ENCODE measurements around the gene SPRING1. TPM values are rescaled to one million over a fixed set of nuclear protein-coding genes. Genes with fewer than 3 reads are reported as not detected.

SPRING1 gene
- polyA plus RNA-seq (2013, experiment 1 of 2) = 18.4 TPM
- polyA plus RNA-seq (2013, experiment 2 of 2) = 18.7 TPM

GRCh38 chr12:116737774-116738657, at the start of gene SPRING1, which contains the start of gene RNFT2:
Gene SPRING1 (minus strand): TSS chr12:116738069. CDS start chr12:116737900, 169 bp downstream.
Gene RNFT2 (plus strand): TSS chr12:116738315. CDS start chr12:116740498, 2,183 bp downstream.
- H3K27ac ChIP-seq (ENCODE audit: low read depth, low read length, severe bottlenecking) = no peak within 1 kb of the TSS
- 1% methylated on average over 61 to 76 of the region's 80 CpGs for WGBS, 2 experiments (ENCODE audit: insufficient coverage in 2 of 2)
- H3K9me3 ChIP-seq (ENCODE audit: control insufficient read depth, low read length) = no peaks in the 10 kb centered on the region
- H3K4me1 ChIP-seq (ENCODE audit: control insufficient read depth, insufficient read depth, low read length, poor library complexity, severe bottlenecking) = no peaks in the 10 kb centered on the region
- peak within 1 kb of the TSS; percentile 74 for H3K4me3 ChIP-seq (ENCODE audit: extremely low read depth, insufficient read depth, low read length, poor library complexity, severe bottlenecking)
- H3K36me3 ChIP-seq (ENCODE audit: control insufficient read depth, insufficient read depth, low read length) = peaks cover 12% of the 10 kb centered on the region

GRCh38 chr12:116784238-116784612, 46.4 kb upstream of the SPRING1 start:
- WGBS, 2 experiments (ENCODE audit: insufficient coverage in 2 of 2) = 94 to 95% methylated on average over 7 of the region's 7 CpGs
- Histone ChIP-seq H3K36me3 (ENCODE audit: control insufficient read depth, insufficient read depth, low read length) (no peaks in the 10 kb centered on the region), H3K4me3 (ENCODE audit: extremely low read depth, insufficient read depth, low read length, poor library complexity, severe bottlenecking) (no peak overlapping the region), H3K9me3 (ENCODE audit: control insufficient read depth, low read length) (no peaks in the 10 kb centered on the region), H3K27ac (ENCODE audit: low read depth, low read length, severe bottlenecking) (no peak overlapping the region), H3K4me1 (ENCODE audit: control insufficient read depth, insufficient read depth, low read length, poor library complexity, severe bottlenecking) (no peaks in the 10 kb centered on the region)

GRCh38 chr12:116783525-116784237, 45.8 kb upstream of the SPRING1 start:
- Histone ChIP-seq H3K27ac (ENCODE audit: low read depth, low read length, severe bottlenecking) (no peak overlapping the region), H3K9me3 (ENCODE audit: control insufficient read depth, low read length) (no peaks in the 10 kb centered on the region), H3K36me3 (ENCODE audit: control insufficient read depth, insufficient read depth, low read length) (no peaks in the 10 kb centered on the region), H3K4me3 (ENCODE audit: extremely low read depth, insufficient read depth, low read length, poor library complexity, severe bottlenecking) (no peak overlapping the region), H3K4me1 (ENCODE audit: control insufficient read depth, insufficient read depth, low read length, poor library complexity, severe bottlenecking) (no peaks in the 10 kb centered on the region)
- 90 to 96% methylated on average over 5 to 6 of the region's 6 CpGs for WGBS, 2 experiments (ENCODE audit: insufficient coverage in 2 of 2)

GRCh38 chr12:116780942-116781341, 43.1 kb upstream of the SPRING1 start:
- no peak overlapping the region for H3K4me3 ChIP-seq (ENCODE audit: extremely low read depth, insufficient read depth, low read length, poor library complexity, severe bottlenecking)
- H3K27ac ChIP-seq (ENCODE audit: low read depth, low read length, severe bottlenecking) = no peak overlapping the region
- H3K4me1 ChIP-seq (ENCODE audit: control insufficient read depth, insufficient read depth, low read length, poor library complexity, severe bottlenecking) = no peaks in the 10 kb centered on the region
- no peaks in the 10 kb centered on the region for H3K9me3 ChIP-seq (ENCODE audit: control insufficient read depth, low read length)
- no peaks in the 10 kb centered on the region for H3K36me3 ChIP-seq (ENCODE audit: control insufficient read depth, insufficient read depth, low read length)
- 50% methylated on average over 2 of the region's 4 CpGs; no CpG with 5 or more reads in 1 of the 2 experiments for WGBS, 2 experiments (ENCODE audit: insufficient coverage in 2 of 2)

GRCh38 chr12:116779597-116779996, 41.7 kb upstream of the SPRING1 start:
- WGBS, 2 experiments (ENCODE audit: insufficient coverage in 2 of 2) = 90 to 100% methylated on average over 1 of the region's 2 CpGs

GRCh38 chr12:116777245-116777644, 39.4 kb upstream of the SPRING1 start:
- no peaks in the 10 kb centered on the region for H3K36me3 ChIP-seq (ENCODE audit: control insufficient read depth, insufficient read depth, low read length)
- no CpG with 5 or more reads among the region's 1 CpG for WGBS, 2 experiments (ENCODE audit: insufficient coverage in 2 of 2)
- no peak overlapping the region for H3K4me3 ChIP-seq (ENCODE audit: extremely low read depth, insufficient read depth, low read length, poor library complexity, severe bottlenecking)
- H3K27ac ChIP-seq (ENCODE audit: low read depth, low read length, severe bottlenecking) = no peak overlapping the region
- H3K9me3 ChIP-seq (ENCODE audit: control insufficient read depth, low read length) = no peaks in the 10 kb centered on the region
- no peaks in the 10 kb centered on the region for H3K4me1 ChIP-seq (ENCODE audit: control insufficient read depth, insufficient read depth, low read length, poor library complexity, severe bottlenecking)

More at GRCh38 chr12:116779597-116779996, 41.7 kb upstream of the SPRING1 start:
- Histone ChIP-seq H3K9me3 (ENCODE audit: control insufficient read depth, low read length) (no peaks in the 10 kb centered on the region), H3K36me3 (ENCODE audit: control insufficient read depth, insufficient read depth, low read length) (no peaks in the 10 kb centered on the region), H3K4me1 (ENCODE audit: control insufficient read depth, insufficient read depth, low read length, poor library complexity, severe bottlenecking) (no peaks in the 10 kb centered on the region), H3K27ac (ENCODE audit: low read depth, low read length, severe bottlenecking) (no peak overlapping the region), H3K4me3 (ENCODE audit: extremely low read depth, insufficient read depth, low read length, poor library complexity, severe bottlenecking) (no peak overlapping the region)

- no peak overlapping the region for H3K4me3 ChIP-seq (ENCODE audit: extremely low read depth, insufficient read depth, low read length, poor library complexity, severe bottlenecking)
- H3K4me1 ChIP-seq (ENCODE audit: control insufficient read depth, insufficient read depth, low read length, poor library complexity, severe bottlenecking) = peaks cover 7% of the 10 kb centered on the region
- no peak overlapping the region for H3K27ac ChIP-seq (ENCODE audit: low read depth, low read length, severe bottlenecking)
- no peaks in the 10 kb centered on the region for H3K36me3 ChIP-seq (ENCODE audit: control insufficient read depth, insufficient read depth, low read length)
- 91 to 92% methylated on average over 1 of the region's 4 CpGs for WGBS, 2 experiments (ENCODE audit: insufficient coverage in 2 of 2)
- H3K9me3 ChIP-seq (ENCODE audit: control insufficient read depth, low read length) = no peaks in the 10 kb centered on the region
Measured at GRCh38 chr12:116774020-116774419, 36.2 kb upstream of the SPRING1 start.

GRCh38 chr12:116773276-116773731, 35.4 kb upstream of the SPRING1 start:
- no peaks in the 10 kb centered on the region for H3K36me3 ChIP-seq (ENCODE audit: control insufficient read depth, insufficient read depth, low read length)
- H3K27ac ChIP-seq (ENCODE audit: low read depth, low read length, severe bottlenecking) = no peak overlapping the region
- H3K9me3 ChIP-seq (ENCODE audit: control insufficient read depth, low read length) = no peaks in the 10 kb centered on the region
- WGBS, 2 experiments (ENCODE audit: insufficient coverage in 2 of 2) = 74 to 77% methylated on average over 3 to 4 of the region's 4 CpGs
- H3K4me3 ChIP-seq (ENCODE audit: extremely low read depth, insufficient read depth, low read length, poor library complexity, severe bottlenecking) = no peak overlapping the region
- H3K4me1 ChIP-seq (ENCODE audit: control insufficient read depth, insufficient read depth, low read length, poor library complexity, severe bottlenecking) = peaks cover 7% of the 10 kb centered on the region

GRCh38 chr12:116771651-116772050, 33.8 kb upstream of the SPRING1 start:
- H3K27ac ChIP-seq (ENCODE audit: low read depth, low read length, severe bottlenecking) = no peak overlapping the region
- H3K36me3 ChIP-seq (ENCODE audit: control insufficient read depth, insufficient read depth, low read length) = no peaks in the 10 kb centered on the region
- no peak overlapping the region for H3K4me3 ChIP-seq (ENCODE audit: extremely low read depth, insufficient read depth, low read length, poor library complexity, severe bottlenecking)
- H3K4me1 ChIP-seq (ENCODE audit: control insufficient read depth, insufficient read depth, low read length, poor library complexity, severe bottlenecking) = peaks cover 7% of the 10 kb centered on the region
- no peaks in the 10 kb centered on the region for H3K9me3 ChIP-seq (ENCODE audit: control insufficient read depth, low read length)
- WGBS, 2 experiments (ENCODE audit: insufficient coverage in 2 of 2) = 93 to 95% methylated on average over 7 to 8 of the region's 8 CpGs

- Histone ChIP-seq H3K36me3 (ENCODE audit: control insufficient read depth, insufficient read depth, low read length) (no peaks in the 10 kb centered on the region), H3K27ac (ENCODE audit: low read depth, low read length, severe bottlenecking) (no peak overlapping the region), H3K4me3 (ENCODE audit: extremely low read depth, insufficient read depth, low read length, poor library complexity, severe bottlenecking) (no peak overlapping the region), H3K4me1 (ENCODE audit: control insufficient read depth, insufficient read depth, low read length, poor library complexity, severe bottlenecking) (peaks cover 4% of the 10 kb centered on the region), H3K9me3 (ENCODE audit: control insufficient read depth, low read length) (no peaks in the 10 kb centered on the region)
- 79 to 83% methylated on average over 1 to 2 of the region's 3 CpGs for WGBS, 2 experiments (ENCODE audit: insufficient coverage in 2 of 2)
Measured at GRCh38 chr12:116766746-116767145, 28.9 kb upstream of the SPRING1 start.

Data from mesodermal cell (in vitro differentiated cells).